ENCODE results near the gene ZDHHC13.

ZDHHC13 gene

GRCh38 chr11:19208959-19209546 is 92.1 kb downstream of the ZDHHC13 start:
- DNase-seq (ENCODE audit: low read depth) = no peak

- no peak for DNase-seq (ENCODE audit: low read depth)
Observed at GRCh38 chr11:19209617-19210370, 92.8 kb downstream of the ZDHHC13 start.

- DNase-seq (ENCODE audit: low read depth) = no peak
Observed at GRCh38 chr11:19216021-19216420, 99.1 kb downstream of the ZDHHC13 start.

GRCh38 chr11:19216709-19217374 is 99.9 kb downstream of the ZDHHC13 start:
- DNase-seq (ENCODE audit: low read depth) = no peak

GRCh38 chr11:19218216-19218615 is 101.2 kb downstream of the ZDHHC13 start:
- no peak for DNase-seq (ENCODE audit: low read depth)

- peak; percentile 5 for DNase-seq (ENCODE audit: low read depth)
Observed at GRCh38 chr11:19218786-19219460, 102.0 kb downstream of the ZDHHC13 start.

GRCh38 chr11:19220903-19221724 is 104.1 kb downstream of the ZDHHC13 start:
- no peak for DNase-seq (ENCODE audit: low read depth)

- no peak for DNase-seq (ENCODE audit: low read depth)
Observed at GRCh38 chr11:19225123-19225522, 108.2 kb downstream of the ZDHHC13 start.

- no peak for DNase-seq (ENCODE audit: low read depth)
Observed at GRCh38 chr11:19225581-19225980, 108.6 kb downstream of the ZDHHC13 start.
